ENCODE results near the gene YTHDF1.
"Not testable (repeated sequence)": the region's sequence is repeated elsewhere in the genome, so short reads cannot be mapped to it uniquely, and the experiment has no call there.

Gene YTHDF1

GRCh38 chr20:63226042-63226943, 10.4 kb upstream of the YTHDF1 start:
- no peak for DNase-seq (ENCODE audit: low spot score)

- DNase-seq (ENCODE audit: low spot score), result no peak
These were observed 9.1 kb upstream of the YTHDF1 start for GRCh38 chr20:63225082-63225454.

GRCh38 chr20:63224412-63225081, 8.6 kb upstream of the YTHDF1 start:
- peak; percentile 17 for DNase-seq (ENCODE audit: low spot score)

- DNase-seq (ENCODE audit: low spot score), result no peak
These were observed 7.9 kb upstream of the YTHDF1 start for GRCh38 chr20:63223826-63224207.

- DNase-seq (ENCODE audit: low spot score), result peak; percentile 45
These were observed 7.3 kb upstream of the YTHDF1 start for GRCh38 chr20:63223121-63223825.

GRCh38 chr20:63222541-63222940, 6.6 kb upstream of the YTHDF1 start:
- no peak for DNase-seq (ENCODE audit: low spot score)

- DNase-seq (ENCODE audit: low spot score), result not testable (repeated sequence)
These were observed 5.6 kb upstream of the YTHDF1 start for GRCh38 chr20:63221400-63222053.

- no peak for DNase-seq (ENCODE audit: low spot score)
These were observed 4.9 kb upstream of the YTHDF1 start for GRCh38 chr20:63220696-63221399.

GRCh38 chr20:63219866-63220521, 4.1 kb upstream of the YTHDF1 start:
- no peak for DNase-seq (ENCODE audit: low spot score)

- DNase-seq (ENCODE audit: low spot score), result no peak
These were observed 3.5 kb upstream of the YTHDF1 start for GRCh38 chr20:63219447-63219821.

GRCh38 chr20:63218701-63219446, 2.9 kb upstream of the YTHDF1 start:
- DNase-seq (ENCODE audit: low spot score), result no peak

- no peak for DNase-seq (ENCODE audit: low spot score)
These were observed 1.8 kb upstream of the YTHDF1 start for GRCh38 chr20:63217706-63218105.

GRCh38 chr20:63216849-63217471, 1.0 kb upstream of the YTHDF1 start:
- DNase-seq (ENCODE audit: low spot score), result no peak

- DNase-seq (ENCODE audit: low spot score), result peak; percentile 76
These were observed 560 bp downstream of the YTHDF1 start for GRCh38 chr20:63215101-63216040.

GRCh38 chr20:63214514-63214913, 1.4 kb downstream of the YTHDF1 start:
- no peak for DNase-seq (ENCODE audit: low spot score)

GRCh38 chr20:63212792-63213191, 3.1 kb downstream of the YTHDF1 start:
- DNase-seq (ENCODE audit: low spot score), result no peak

GRCh38 chr20:63212393-63212730, 3.6 kb downstream of the YTHDF1 start:
- no peak for DNase-seq (ENCODE audit: low spot score)

GRCh38 chr20:63210011-63210605, 5.8 kb downstream of the YTHDF1 start:
- no peak for DNase-seq (ENCODE audit: low spot score)

Data from AG08395 (cell line).